OCI-LY7 (cell line): ENCODE measurements around the gene ATP9B.

Source experiments
- EZH2phosphoT487 ChIP-seq: fragments of 200-600 bp; sonication (generic); IDR thresholded peaks from 2 replicates; pipeline ENCODE4 v1.6.1; 2018; ENCODE audit warnings: low read depth, borderline replicate concordance, mild to moderate bottlenecking, mixed run types, antibody characterized with exemption, low read length, moderate library complexity, mixed read lengths
- TF ChIP-seq, protein P1 (sequence below): fragments of 200-600 bp; sonication (generic); conservative IDR thresholded peaks from 2 replicates; pipeline ENCODE4 v1.5.1; 2014; ENCODE audit warnings: mild to moderate bottlenecking, antibody characterized with exemption, low read length, moderate library complexity, mixed read lengths

DNA sequence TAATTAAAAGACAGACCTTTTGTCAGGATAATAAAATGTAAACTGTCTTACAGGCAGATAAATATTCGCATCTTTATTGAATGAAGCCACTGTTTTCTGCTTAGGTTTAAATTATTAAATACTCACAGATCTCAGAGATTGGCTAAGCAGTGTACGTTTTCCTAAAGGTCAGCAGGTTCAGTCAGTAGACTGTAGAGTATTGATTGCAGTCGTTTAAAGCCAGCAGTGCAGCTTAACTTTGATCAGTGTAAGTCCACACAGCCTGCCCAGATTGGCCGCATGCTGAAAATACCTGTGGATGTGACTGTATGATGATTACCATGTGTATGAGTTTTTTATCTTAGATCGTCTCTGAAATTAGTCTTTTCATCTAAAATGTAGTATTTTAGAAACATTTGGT lies 42.3 kb downstream of the ATP9B start:
- TF ChIP-seq, protein P1, sequence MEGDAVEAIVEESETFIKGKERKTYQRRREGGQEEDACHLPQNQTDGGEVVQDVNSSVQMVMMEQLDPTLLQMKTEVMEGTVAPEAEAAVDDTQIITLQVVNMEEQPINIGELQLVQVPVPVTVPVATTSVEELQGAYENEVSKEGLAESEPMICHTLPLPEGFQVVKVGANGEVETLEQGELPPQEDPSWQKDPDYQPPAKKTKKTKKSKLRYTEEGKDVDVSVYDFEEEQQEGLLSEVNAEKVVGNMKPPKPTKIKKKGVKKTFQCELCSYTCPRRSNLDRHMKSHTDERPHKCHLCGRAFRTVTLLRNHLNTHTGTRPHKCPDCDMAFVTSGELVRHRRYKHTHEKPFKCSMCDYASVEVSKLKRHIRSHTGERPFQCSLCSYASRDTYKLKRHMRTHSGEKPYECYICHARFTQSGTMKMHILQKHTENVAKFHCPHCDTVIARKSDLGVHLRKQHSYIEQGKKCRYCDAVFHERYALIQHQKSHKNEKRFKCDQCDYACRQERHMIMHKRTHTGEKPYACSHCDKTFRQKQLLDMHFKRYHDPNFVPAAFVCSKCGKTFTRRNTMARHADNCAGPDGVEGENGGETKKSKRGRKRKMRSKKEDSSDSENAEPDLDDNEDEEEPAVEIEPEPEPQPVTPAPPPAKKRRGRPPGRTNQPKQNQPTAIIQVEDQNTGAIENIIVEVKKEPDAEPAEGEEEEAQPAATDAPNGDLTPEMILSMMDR = no peak
- TF ChIP-seq EZH2phosphoT487 = no peak
